GM13976 (cell line): ENCODE results near the gene DUSP15.

Experiments used
- DNase-seq: peaks from one replicate; pipeline ENCODE4 v3.0.0; 2012; ENCODE audit warnings: low spot score
- CTCF ChIP-seq: IDR thresholded peaks from 2 replicates; pipeline ENCODE4 v1.5.1; 2012; ENCODE audit warnings: borderline replicate concordance, mild to moderate bottlenecking; ENCODE audit not compliant: insufficient read depth; ENCODE audit errors: extremely low read depth, missing control alignments, control extremely low read depth
- in situ Hi-C: fragments of 300-500 bp; cut with MboI; formaldehyde crosslinking; loops from one replicate; pipeline ENCODE4 v1.12.0; 2022; ENCODE audit warnings: low sequenced_read_pairs, mixed read lengths, inconsistent platforms; ENCODE audit not compliant: unreplicated experiment

Gene DUSP15

GRCh38 chr20:31824125-31824485 lies 46.2 kb downstream of the DUSP15 start:
- no peak for TF ChIP-seq CTCF
- in situ Hi-C loops: no loop called here
- no peak for DNase-seq

GRCh38 chr20:31823360-31824124 lies 46.8 kb downstream of the DUSP15 start:
- DNase-seq: no peak
- no peak for TF ChIP-seq CTCF
- in situ Hi-C loops: no loop called here

GRCh38 chr20:31822421-31823330 lies 47.7 kb downstream of the DUSP15 start:
- in situ Hi-C loops: no loop called here
- peak; percentile 94 for TF ChIP-seq CTCF
- peak; percentile 94 for DNase-seq

GRCh38 chr20:31821427-31821826 lies 48.9 kb downstream of the DUSP15 start:
- no peak for TF ChIP-seq CTCF
- in situ Hi-C loops: no loop called here
- no peak for DNase-seq

- in situ Hi-C loops: no loop called here
- no peak for DNase-seq
- no peak for TF ChIP-seq CTCF
Observed at GRCh38 chr20:31820228-31820627, 50.1 kb downstream of the DUSP15 start.

- DNase-seq: no peak
- TF ChIP-seq CTCF: no peak
- in situ Hi-C loops: no loop called here
Observed at GRCh38 chr20:31819083-31819784, 51.1 kb downstream of the DUSP15 start, which contains the start of gene MYLK2. MYLK2 (plus strand) TSS chr20:31819356; CDS start chr20:31819581, 225 bp downstream.
